GM12892 (cell line): ENCODE data around the gene ATP8B1.

ENCODE experiments used
- POLR2A ChIP-seq: IDR thresholded peaks from 2 replicates; pipeline ENCODE4 v1.6.1; 2011; ENCODE audit warnings: low read depth, low read length, control low read depth
- POLR2AphosphoS5 ChIP-seq: IDR thresholded peaks from 2 replicates; pipeline ENCODE4 v1.6.1; 2011; ENCODE audit warnings: low read depth, low read length, control low read depth
- TAF1 ChIP-seq: IDR thresholded peaks from 2 replicates; pipeline ENCODE4 v1.6.1; 2011; ENCODE audit warnings: low read depth, mild to moderate bottlenecking, control low read depth, low read length, borderline replicate concordance

- TF ChIP-seq POLR2AphosphoS5: no peak
- TF ChIP-seq POLR2A: no peak
- no peak for TF ChIP-seq TAF1
Measured at GRCh38 chr18:57644540-57644939, 158.6 kb downstream of the ATP8B1 start.
